Transverse colon (tissue), 4 donors: Measurements from ENCODE around the gene CADM1.

Experiments
- CTCF ChIP-seq, 5 experiments: fragments of 200-600 bp in 3 of 5; fragments of 450-650 bp in 2 of 5; sonication (generic) in 3 of 5; IDR thresholded peaks; 1 replicate in 2 of 5; 2 replicates in 3 of 5; pipeline ENCODE4 v1.5.1; 2016 to 2017; ENCODE audit warnings: antibody characterized with exemption in 5 of 5, inconsistent platforms in 3 of 5, mild to moderate bottlenecking in 2 of 5, moderate library complexity in 1 of 5
- POLR2A ChIP-seq: fragments of 450-650 bp; IDR thresholded peaks from one replicate; pipeline ENCODE4 v1.6.1; 2016; ENCODE audit warnings: antibody characterized with exemption, mild to moderate bottlenecking, moderate library complexity
- POLR2AphosphoS5 ChIP-seq, 3 donors: sonication (generic); formaldehyde crosslinking; IDR thresholded peaks; one replicate each; pipeline ENCODE4 v1.6.1; 2016; ENCODE audit warnings: antibody characterized with exemption in 3 of 3

DNA sequence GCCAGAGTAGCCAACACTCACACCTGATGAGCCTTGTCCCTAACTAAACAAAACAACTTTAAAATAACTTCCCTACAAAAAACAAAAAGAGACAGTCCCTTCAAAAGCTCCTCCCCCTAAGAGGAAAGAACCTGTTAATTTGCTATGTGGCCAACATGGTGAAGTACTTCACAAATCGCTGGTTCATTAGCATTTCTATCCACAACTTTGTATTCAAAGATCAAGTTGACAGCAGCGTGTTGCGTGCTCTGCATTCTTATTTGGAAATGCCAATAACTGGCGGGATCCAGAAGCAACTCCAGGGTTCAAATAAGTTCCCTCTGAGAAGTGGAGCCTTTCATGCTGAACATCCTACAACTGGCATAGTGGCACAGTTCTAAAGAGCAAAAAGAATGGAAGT lies 48.6 kb downstream of the CADM1 start:
- no peak for TF ChIP-seq CTCF (IDR thresholded peaks at IDR 0.05)
- TF ChIP-seq POLR2A: no peak
- no peak for TF ChIP-seq POLR2AphosphoS5 (IDR thresholded peaks at IDR 0.05)
